ENCODE data around the gene PNPLA3.

DNA sequence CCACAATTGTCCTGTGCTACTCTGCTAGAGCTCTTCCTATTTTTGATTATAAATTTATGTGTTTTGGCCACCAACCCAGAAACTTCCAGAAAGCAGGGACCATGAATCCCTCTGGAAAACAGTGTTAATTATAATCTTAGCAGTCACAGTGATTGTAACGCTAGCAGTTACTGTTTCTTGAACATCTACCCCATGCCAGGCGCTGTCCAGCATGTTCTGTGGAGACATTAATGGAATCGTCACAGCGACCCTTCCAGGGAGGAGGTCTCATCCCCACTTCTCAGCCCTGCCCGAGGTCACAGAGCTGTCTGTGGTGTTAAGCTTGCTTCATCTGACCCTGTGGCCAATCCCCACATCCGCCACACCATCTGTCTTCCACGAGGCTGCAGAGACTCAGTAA, 17.9 kb upstream of the PNPLA3 start:
- no peak for TF ChIP-seq POLR2AphosphoS5 (IDR thresholded peaks at IDR 0.05)
- TF ChIP-seq, protein P1, sequence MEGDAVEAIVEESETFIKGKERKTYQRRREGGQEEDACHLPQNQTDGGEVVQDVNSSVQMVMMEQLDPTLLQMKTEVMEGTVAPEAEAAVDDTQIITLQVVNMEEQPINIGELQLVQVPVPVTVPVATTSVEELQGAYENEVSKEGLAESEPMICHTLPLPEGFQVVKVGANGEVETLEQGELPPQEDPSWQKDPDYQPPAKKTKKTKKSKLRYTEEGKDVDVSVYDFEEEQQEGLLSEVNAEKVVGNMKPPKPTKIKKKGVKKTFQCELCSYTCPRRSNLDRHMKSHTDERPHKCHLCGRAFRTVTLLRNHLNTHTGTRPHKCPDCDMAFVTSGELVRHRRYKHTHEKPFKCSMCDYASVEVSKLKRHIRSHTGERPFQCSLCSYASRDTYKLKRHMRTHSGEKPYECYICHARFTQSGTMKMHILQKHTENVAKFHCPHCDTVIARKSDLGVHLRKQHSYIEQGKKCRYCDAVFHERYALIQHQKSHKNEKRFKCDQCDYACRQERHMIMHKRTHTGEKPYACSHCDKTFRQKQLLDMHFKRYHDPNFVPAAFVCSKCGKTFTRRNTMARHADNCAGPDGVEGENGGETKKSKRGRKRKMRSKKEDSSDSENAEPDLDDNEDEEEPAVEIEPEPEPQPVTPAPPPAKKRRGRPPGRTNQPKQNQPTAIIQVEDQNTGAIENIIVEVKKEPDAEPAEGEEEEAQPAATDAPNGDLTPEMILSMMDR (IDR thresholded peaks at IDR 0.05), result no peak
